ENCODE measurements around the gene MTMR11.
A peak's percentile ranks its signal among the peaks of the same experiment; 100 is the strongest.

The MTMR11 gene

DNA sequence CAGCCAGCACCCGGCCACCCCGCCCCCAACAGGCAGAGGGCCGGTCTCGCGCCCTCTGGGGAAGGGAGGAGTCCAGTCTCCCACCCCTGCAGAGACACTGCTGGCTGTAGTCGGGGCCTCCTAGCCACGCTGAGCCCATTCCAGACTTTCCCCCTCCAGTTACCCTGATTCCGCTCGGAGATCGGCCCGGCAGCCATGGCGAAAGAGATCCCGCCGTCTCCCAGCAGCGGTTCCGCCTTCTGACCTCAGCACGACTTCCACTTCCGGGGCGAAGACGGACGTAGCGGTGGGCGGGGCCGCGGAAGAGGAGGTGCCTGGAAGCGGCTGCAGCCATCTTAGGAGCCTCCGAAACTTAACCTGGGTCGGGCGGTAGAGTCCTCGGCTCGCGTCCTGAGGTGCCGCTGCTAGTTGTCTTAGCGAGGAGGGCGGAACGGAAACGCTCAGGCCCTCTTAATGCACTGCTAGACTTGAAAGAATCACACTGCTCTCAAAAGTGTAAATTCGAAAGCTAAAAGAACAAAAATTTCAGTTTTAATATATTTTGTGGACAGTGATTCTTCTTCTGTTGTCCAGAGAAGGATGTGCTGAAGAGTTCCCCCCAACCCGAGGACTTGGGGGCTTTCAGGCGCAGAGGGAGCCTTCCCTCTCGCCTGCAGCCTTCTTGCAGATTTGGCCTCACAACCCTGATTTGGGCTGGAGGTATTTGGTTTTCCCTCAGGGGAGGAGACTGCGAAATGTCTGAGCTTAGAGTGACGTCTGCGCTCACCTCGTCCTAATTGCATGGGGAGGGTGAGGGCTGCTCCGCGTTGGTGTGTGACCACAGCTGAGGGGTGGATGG, 8.9 kb downstream of the MTMR11 start, which contains the start of gene SF3B4:
TSS of gene SF3B4 (minus strand) at position 241 of the 838 bp plus-strand sequence. CDS start at position 197, 44 bp downstream.
- Mint-ChIP-seq H3K27me3 (peaks cover 13 to 16% of the 10 kb centered on the region in 2 donors), H3K27ac (peak within 1 kb of the TSS; percentile 98), H3K9me3 (no peaks in the 10 kb centered on the region), H3K4me1 (peaks cover 30 to 50% of the 10 kb centered on the region in 2 donors), H3K4me3 (peak within 1 kb of the TSS; percentile 97), H3K36me3 (peaks cover 35 to 47% of the 10 kb centered on the region in 2 donors)
- ATAC-seq (replicated peaks) (peak; percentile 97 to 99), DNase-seq (peak; percentile 93)

DNA sequence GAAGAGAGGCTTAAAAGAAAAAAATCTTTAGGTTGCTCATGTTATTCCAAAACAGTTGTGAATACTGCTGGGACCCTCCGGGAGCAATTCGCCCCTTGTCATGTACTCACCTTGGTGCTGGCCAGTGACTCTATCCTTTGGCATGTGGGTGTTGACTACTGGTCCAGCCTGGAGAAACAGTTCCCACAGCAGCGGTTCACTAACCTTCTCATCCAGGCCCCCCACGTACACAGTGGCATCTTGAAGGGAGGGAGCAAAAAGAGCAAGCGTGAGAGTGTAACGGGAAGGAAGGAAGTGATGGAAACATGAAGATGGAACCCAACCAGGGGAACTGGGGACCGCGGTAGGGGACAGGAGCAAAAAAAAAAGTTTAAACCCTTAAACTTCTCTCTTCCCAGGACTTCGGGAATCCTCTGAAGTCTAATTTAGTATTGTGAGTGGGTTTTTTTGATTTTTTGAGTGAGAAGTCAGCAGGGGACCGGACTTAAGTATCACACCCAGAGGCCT, 9.6 kb downstream of the MTMR11 start:
- ATAC-seq (replicated peaks) = peak in 1 of 2 donors; percentile 0
- H3K9me3 Mint-ChIP-seq = no peaks in the 10 kb centered on the region
- H3K4me1 Mint-ChIP-seq = peaks cover 30 to 50% of the 10 kb centered on the region in 2 donors
- H3K36me3 Mint-ChIP-seq = peaks cover 39 to 54% of the 10 kb centered on the region in 2 donors
- H3K27me3 Mint-ChIP-seq = peaks cover 11% of the 10 kb centered on the region in 2 donors
- peak overlapping the region; percentile 98 for H3K27ac Mint-ChIP-seq
- DNase-seq = no peak
- H3K4me3 Mint-ChIP-seq = peak overlapping the region; percentile 97

DNA sequence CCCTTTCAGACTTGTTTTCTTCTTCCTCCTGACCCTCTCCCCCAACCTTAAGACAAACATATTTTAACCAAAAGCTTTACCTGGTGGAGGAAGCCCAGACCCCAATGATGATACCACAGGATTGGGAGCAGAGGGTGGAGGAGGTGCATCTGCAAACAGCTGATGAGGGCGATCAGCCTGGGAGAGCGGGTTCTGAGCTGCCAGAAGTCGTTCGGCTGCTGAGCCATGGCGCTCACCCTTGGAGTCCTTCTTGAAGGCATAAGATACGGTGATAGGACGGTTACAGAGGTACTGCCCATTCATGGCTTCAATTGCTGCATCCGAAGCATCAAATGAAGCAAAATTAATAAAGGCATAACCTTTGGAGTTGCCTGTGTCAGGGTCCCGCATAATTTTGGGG, 10.4 kb downstream of the MTMR11 start:
- ATAC-seq (replicated peaks) (no peak), DNase-seq (no peak)
- Mint-ChIP-seq H3K9me3 (no peaks in the 10 kb centered on the region), H3K27ac (no peak overlapping the region), H3K4me1 (peaks cover 24 to 45% of the 10 kb centered on the region in 2 donors), H3K36me3 (peaks cover 44 to 61% of the 10 kb centered on the region in 2 donors), H3K27me3 (peaks cover 2 to 3% of the 10 kb centered on the region in 2 donors), H3K4me3 (peak overlapping the region; percentile 60 to 97)

DNA sequence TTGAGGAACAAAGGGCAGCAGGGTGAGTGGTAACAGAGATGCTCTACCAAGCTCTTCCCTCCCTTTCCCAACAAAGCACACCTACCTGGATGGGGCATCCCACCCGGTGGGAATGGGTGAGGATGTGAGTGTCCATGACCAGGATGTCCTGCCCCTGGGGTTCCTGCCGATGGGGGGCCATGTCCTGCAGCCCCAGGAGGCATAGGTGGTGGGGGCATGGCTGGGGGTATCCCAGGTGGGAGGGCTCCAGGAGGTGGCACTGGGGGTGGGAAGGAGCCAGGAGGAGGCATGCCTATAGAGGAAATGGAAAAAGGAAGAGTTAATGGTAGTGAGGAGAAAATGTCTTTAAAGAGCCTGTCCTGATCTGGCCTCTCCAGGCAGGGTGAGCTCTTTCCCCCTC, 10.9 kb downstream of the MTMR11 start:
- Mint-ChIP-seq H3K4me1 (peaks cover 22 to 43% of the 10 kb centered on the region in 2 donors), H3K27ac (no peak overlapping the region), H3K4me3 (peak overlapping the region; percentile 60 to 97), H3K36me3 (peaks cover 44 to 63% of the 10 kb centered on the region in 2 donors), H3K9me3 (no peaks in the 10 kb centered on the region), H3K27me3 (no peaks in the 10 kb centered on the region)
- no peak for ATAC-seq (replicated peaks)
- DNase-seq = no peak

DNA sequence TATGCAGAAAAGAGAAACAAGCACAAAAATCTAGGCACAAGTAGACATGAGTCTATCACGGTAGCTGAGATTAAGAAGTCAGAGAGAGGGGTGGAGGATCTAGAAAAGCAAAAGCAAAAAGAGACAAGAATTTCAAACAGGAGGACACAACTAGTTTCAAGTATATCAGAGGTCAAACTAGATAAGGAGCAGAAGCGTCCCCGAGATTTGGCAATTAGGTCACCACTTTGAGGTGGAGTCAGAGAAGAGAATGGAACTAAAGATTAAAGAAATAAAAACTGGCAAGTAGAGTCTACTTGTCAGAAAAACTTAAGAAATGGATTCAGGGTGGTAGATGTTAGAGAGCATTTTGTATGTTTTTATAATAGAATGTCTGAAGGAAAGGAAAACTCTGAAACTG, 11.3 kb downstream of the MTMR11 start:
- Mint-ChIP-seq H3K27ac (no peak overlapping the region), H3K4me3 (peak overlapping the region; percentile 18 to 60), H3K4me1 (peaks cover 22 to 43% of the 10 kb centered on the region in 2 donors)

DNA sequence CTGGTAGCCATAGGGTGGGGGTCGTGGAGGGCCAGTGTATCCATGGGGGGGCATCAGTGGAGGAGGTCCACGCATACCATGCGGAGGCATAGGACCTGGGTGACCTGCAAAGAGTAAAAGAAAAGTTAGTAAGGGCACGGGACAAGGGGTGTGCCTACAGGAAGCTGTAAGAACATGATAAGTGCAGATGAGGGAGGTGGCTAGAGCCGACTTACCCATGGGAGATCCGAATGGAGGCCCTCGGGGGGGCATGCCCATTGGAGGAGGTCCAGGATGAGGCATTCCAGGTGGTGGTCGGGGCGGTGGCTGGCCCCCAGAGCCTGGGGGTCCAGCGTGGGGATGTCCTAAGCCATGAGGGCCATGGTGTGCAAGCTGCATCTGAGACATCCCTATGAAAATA, 13.1 kb downstream of the MTMR11 start:
- no peak overlapping the region for H3K27ac Mint-ChIP-seq
- H3K4me3 Mint-ChIP-seq = no peak overlapping the region
- peaks cover 21 to 35% of the 10 kb centered on the region in 2 donors for H3K4me1 Mint-ChIP-seq
- H3K27me3 Mint-ChIP-seq = peaks cover 1 to 3% of the 10 kb centered on the region in 2 donors
- no peak for DNase-seq
- ATAC-seq (replicated peaks) = no peak
- H3K36me3 Mint-ChIP-seq = peaks cover 46 to 65% of the 10 kb centered on the region in 2 donors
- H3K9me3 Mint-ChIP-seq = no peaks in the 10 kb centered on the region

More for the DNA sequence above, 11.3 kb downstream of the MTMR11 start:
- DNase-seq = no peak
- Mint-ChIP-seq H3K36me3 (peaks cover 46 to 65% of the 10 kb centered on the region in 2 donors), H3K9me3 (no peaks in the 10 kb centered on the region), H3K27me3 (no peaks in the 10 kb centered on the region)
- no peak for ATAC-seq (replicated peaks)

DNA sequence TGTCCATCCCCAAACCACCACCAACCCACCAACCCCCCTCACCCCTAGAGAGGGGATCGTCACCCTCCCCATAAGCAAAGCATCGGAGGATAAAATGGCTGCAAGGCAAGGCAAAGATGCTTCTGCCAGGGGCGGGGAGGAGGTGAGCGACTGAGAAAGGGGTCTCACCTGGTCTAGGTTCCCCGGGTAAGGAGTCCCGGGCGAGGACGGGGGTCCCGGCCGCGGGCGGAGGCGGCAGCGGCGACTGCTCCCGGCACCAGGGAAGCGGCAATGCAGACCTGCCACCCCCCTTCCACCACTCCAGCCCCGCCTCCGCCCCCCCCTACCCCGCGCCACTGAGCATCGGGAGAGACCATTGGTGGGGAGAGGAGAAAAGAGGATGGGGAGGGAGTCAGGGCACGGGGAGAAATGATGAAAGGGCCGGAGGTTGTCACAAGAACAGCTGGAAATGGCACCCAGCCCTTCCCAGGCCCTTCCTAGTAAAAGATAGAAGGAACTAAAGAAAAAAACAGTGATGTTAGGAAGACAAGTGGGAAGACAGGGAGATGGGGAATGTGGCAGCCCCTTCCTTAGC, 19.0 kb downstream of the MTMR11 start, which contains the start of gene SV2A:
TSS of gene SV2A (minus strand) at position 274 of the 574 bp plus-strand sequence. CDS start 4,004 bp downstream, outside the sequence.
- Mint-ChIP-seq H3K9me3 (no peaks in the 10 kb centered on the region), H3K4me1 (peaks cover 21 to 27% of the 10 kb centered on the region in 2 donors), H3K4me3 (peak within 1 kb of the TSS; percentile 75 to 76), H3K36me3 (peaks cover 11 to 17% of the 10 kb centered on the region in 2 donors), H3K27me3 (peaks cover 27 to 31% of the 10 kb centered on the region in 2 donors), H3K27ac (peak within 1 kb of the TSS; percentile 67)
- peak; percentile 15 to 27 for ATAC-seq (replicated peaks)
- DNase-seq = no peak

DNA sequence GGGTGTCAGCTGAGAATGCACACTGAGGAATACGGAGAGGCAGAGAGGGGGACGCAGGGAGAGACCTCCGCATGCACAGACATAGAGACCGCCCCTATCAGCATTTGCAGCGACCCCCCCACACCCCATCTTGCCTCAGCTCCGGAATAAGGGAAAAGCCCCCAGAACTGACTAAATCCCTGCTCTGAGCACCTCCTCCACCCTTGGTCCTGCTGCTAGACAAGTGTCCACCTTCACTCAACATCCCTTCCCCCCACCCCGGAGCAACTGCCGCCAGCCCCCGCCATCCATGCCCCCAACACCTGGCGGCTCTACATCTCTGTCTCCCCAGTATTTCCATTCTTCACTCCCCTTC, 19.8 kb downstream of the MTMR11 start:
- no peaks in the 10 kb centered on the region for H3K9me3 Mint-ChIP-seq
- H3K4me3 Mint-ChIP-seq = peak overlapping the region; percentile 75 to 76
- H3K27ac Mint-ChIP-seq = no peak overlapping the region
- H3K4me1 Mint-ChIP-seq = peaks cover 21 to 27% of the 10 kb centered on the region in 2 donors
- no peak for DNase-seq
- H3K27me3 Mint-ChIP-seq = peaks cover 27 to 31% of the 10 kb centered on the region in 2 donors
- ATAC-seq (replicated peaks) = no peak
- peaks cover 6 to 9% of the 10 kb centered on the region in 2 donors for H3K36me3 Mint-ChIP-seq

DNA sequence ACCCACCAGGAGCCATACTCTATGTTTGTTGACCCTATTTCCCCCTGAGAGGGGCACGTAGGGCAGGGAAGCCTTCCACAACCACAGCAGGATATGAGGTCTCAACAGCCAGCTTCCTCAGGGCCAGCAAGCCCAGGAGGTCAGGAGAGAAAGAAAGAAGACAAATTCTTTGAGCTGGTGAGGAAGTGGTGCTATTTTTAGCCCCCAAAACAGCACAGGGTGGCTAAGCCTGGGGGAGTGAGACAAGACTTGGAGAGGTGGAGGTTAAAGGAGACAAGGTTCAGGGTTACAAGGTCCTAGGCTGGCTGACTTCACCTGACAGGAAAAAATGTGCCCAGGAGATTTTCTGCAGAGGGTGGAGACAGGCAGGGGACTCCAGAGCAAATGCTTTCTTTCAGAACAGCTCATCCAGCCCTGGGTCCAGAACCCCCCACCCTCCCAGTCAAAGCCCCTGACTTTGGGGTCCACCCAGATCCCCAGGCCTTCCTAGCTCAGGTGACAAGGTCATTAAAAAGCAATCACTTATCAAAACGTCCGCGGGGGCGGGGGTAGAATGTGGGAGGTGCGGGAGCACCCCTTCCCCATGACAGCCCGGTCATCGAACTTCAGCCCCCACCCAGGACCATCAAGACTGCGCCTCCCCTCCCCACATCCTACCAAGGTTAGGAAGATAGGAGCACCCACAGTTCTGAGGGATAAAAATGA, 20.3 kb downstream of the MTMR11 start:
- peak in 1 of 2 donors; percentile 28 for ATAC-seq (replicated peaks)
- Mint-ChIP-seq H3K9me3 (no peaks in the 10 kb centered on the region), H3K27ac (no peak overlapping the region), H3K27me3 (peaks cover 27 to 36% of the 10 kb centered on the region in 2 donors), H3K36me3 (peaks cover 3 to 5% of the 10 kb centered on the region in 2 donors), H3K4me1 (peaks cover 21 to 27% of the 10 kb centered on the region in 2 donors), H3K4me3 (peak overlapping the region; percentile 75 to 76)
- no peak for DNase-seq

DNA sequence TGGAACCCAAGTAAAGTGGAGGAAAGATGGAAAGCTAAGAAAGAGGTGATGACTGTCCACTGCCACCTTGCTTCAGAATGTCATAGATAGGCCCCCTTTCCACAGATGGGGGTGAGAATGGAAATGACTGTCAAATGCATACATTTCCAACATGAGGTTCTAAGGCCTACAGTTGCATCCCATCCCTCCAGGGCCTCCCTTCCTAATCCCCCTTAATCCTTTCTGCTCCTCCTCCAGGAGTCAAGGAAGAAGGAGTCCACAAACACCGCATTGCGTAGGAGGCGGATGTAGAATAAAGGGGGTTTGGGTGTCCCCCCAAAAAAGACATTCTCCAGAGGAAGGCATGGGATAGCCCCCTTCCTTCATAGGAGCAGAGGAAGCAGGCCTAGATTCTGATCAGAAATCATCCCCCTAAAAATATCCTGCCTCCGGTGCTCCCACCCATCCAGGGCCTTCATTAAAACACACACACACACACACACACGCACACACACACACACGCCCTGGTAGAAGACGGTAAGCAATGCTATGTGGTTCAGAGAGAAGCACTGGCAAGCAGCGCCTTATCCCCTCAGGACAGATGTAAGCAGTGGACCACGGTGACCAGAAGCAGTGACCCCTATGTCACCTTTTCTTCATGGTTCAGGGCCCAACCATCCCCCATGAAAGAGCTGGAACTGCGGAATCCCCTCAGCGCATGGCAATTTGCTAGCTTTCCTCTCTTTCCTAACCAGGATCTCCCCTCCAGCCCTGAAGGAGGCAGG, 21.1 kb downstream of the MTMR11 start:
- ATAC-seq (replicated peaks) (peak in 1 of 2 donors; percentile 33), DNase-seq (no peak)
- Mint-ChIP-seq H3K27ac (no peak overlapping the region), H3K36me3 (peaks cover under 1% of the 10 kb centered on the region in 2 donors), H3K4me1 (peaks cover 21 to 27% of the 10 kb centered on the region in 2 donors), H3K9me3 (no peaks in the 10 kb centered on the region), H3K4me3 (peak overlapping the region in 1 of 2 donors; percentile 5), H3K27me3 (peaks cover 32 to 36% of the 10 kb centered on the region in 2 donors)

DNA sequence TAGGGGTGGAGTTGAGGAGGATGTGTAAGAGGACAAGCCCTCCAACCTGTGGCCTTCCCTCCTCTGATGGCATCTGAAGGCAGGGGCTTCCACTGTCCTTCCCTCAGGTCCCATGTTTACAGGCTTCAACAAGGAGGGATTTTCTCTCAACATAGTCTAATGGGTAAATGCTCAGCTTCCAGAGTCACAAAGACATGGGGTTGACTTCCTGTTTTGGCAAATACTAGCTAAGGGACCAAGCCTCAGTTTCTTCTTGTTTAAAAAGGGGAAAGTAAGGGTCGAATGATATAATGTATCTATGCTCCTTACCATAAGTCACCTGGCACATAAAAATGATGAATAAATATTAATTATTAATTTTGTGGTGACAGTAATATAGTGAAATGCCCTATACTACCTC, 22.1 kb downstream of the MTMR11 start:
- Mint-ChIP-seq H3K4me1 (peaks cover 21 to 27% of the 10 kb centered on the region in 2 donors), H3K27ac (no peak overlapping the region), H3K4me3 (no peak overlapping the region), H3K27me3 (peaks cover 32 to 36% of the 10 kb centered on the region in 2 donors), H3K36me3 (no peaks in the 10 kb centered on the region), H3K9me3 (no peaks in the 10 kb centered on the region)
- ATAC-seq (replicated peaks) (no peak), DNase-seq (no peak)

DNA sequence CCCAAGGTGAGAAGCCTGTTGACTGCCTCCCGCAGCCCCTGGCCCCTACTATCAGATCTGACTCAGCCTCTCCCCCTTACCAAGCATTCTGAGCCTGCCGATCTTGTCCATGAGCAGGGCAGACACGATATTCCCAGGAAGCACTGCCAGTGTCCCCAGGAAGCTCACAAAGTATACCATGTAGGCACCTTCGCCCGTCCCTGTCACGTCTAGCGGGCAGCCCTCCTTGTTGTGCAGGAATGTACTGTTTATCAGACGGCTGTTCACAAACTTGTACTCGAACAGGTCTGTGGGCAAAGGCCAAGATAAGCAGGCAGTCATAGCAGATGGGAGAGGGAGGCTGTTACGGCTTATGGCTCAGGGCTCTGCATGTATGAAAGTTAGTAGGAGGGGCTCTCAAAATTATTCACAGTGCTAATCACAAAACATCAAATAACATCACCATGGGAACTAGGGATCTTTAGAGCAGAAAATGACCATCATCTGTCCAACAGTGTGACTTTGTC, 30.1 kb downstream of the MTMR11 start:
- no peak for ATAC-seq (replicated peaks)
- no peaks in the 10 kb centered on the region for H3K9me3 Mint-ChIP-seq
- no peak overlapping the region for H3K27ac Mint-ChIP-seq
- DNase-seq = no peak
- H3K36me3 Mint-ChIP-seq = peaks cover 4% of the 10 kb centered on the region in 2 donors
- no peak overlapping the region for H3K4me3 Mint-ChIP-seq
- H3K4me1 Mint-ChIP-seq = no peaks in the 10 kb centered on the region
- peaks cover 19 to 24% of the 10 kb centered on the region in 2 donors for H3K27me3 Mint-ChIP-seq

DNA sequence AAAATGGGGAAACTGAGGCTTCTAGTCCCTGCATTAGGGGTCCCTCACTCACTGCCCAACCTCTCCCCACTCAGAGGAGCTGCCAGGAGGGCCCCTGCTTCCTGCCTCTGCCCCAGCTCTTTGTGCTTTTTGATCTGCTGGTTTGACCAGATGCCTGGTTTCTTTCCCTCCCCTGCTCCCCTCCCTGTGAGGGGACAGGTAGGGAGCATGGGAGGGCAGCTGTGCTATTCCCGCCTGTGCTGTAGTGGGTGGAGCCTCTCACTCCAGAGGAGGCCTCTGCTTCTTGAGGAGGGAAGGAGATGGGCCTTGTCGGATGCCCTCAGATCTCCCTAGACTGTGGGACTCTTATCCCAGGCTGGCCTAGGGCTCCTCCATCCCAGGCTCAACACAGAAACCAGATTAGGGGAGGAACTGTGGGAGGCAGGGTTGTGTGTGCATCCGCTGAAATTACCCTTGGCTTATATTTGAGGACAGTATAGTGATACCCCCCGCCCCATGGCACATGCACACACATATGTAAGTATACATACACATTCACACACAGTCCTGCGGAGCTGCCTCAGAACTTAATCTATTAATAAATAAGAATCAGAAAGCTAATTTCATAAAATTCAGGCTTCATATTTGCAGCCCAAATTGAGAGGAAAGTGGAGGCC, 32.7 kb downstream of the MTMR11 start:
- Mint-ChIP-seq H3K36me3 (peaks cover 7 to 13% of the 10 kb centered on the region in 2 donors), H3K9me3 (peaks cover 3 to 5% of the 10 kb centered on the region in 2 donors), H3K27ac (no peak overlapping the region), H3K4me1 (peaks cover 12 to 17% of the 10 kb centered on the region in 2 donors), H3K27me3 (peaks cover 13% of the 10 kb centered on the region in 2 donors), H3K4me3 (no peak overlapping the region)
- no peak for DNase-seq
- ATAC-seq (replicated peaks) = no peak

Data from stimulated activated naive B cell treated with anti-CD40 and anti-IgM and Interleukin-4, amounts not matched to agents 10 μg/mL and 1 μg/mL and 100 μg/mL, for 72 hours (primary cell).